IPS-15b (cell line): Measurements from ENCODE around the gene CMTM3.
"Not testable (repeated sequence)": the region's sequence is repeated elsewhere in the genome, so short reads cannot be mapped to it uniquely, and the experiment has no call there.

ENCODE experiments used
- H3K27me3 ChIP-seq: one replicate; pipeline ENCODE4 v1.6.1; 2013; ENCODE audit warnings: low read length; ENCODE audit not compliant: control insufficient read depth, insufficient read depth
- H3K36me3 ChIP-seq: one replicate; pipeline ENCODE4 v1.6.1; 2013; ENCODE audit warnings: low read length; ENCODE audit not compliant: control insufficient read depth, insufficient read depth
- H3K4me1 ChIP-seq: one replicate; pipeline ENCODE4 v1.6.1; 2013; ENCODE audit warnings: mild to moderate bottlenecking, low read length; ENCODE audit not compliant: control insufficient read depth, insufficient read depth
- H3K4me3 ChIP-seq: one replicate; pipeline ENCODE4 v1.5.1; 2013; ENCODE audit warnings: low read depth, low read length
- H3K9ac ChIP-seq: one replicate; pipeline ENCODE4 v1.6.1; 2013; ENCODE audit warnings: low read depth, mild to moderate bottlenecking, low read length
- H3K9me3 ChIP-seq: one replicate; pipeline ENCODE4 v1.6.1; 2013; ENCODE audit warnings: mild to moderate bottlenecking, low read length; ENCODE audit not compliant: control insufficient read depth, insufficient read depth

The CMTM3 gene

GRCh38 chr16:66604376-66605176 lies at the start of gene CMTM3:
Gene CMTM3, plus strand, starts transcription at chr16:66604704. Its CDS starts 102 bp downstream, at chr16:66604806.
- no peaks in the 10 kb centered on the region for H3K9me3 ChIP-seq
- H3K4me1 ChIP-seq, result peaks cover 10% of the 10 kb centered on the region
- peaks cover 8% of the 10 kb centered on the region for H3K27me3 ChIP-seq
- peak within 1 kb of the TSS; percentile 84 for H3K4me3 ChIP-seq
- H3K9ac ChIP-seq, result peak within 1 kb of the TSS; percentile 62
- peaks cover 3% of the 10 kb centered on the region for H3K36me3 ChIP-seq

GRCh38 chr16:66560107-66560506 lies 44.4 kb upstream of the CMTM3 start:
- no peak overlapping the region for H3K4me3 ChIP-seq
- no peak overlapping the region for H3K9ac ChIP-seq
- no peaks in the 10 kb centered on the region for H3K9me3 ChIP-seq
- peaks cover 7% of the 10 kb centered on the region for H3K36me3 ChIP-seq
- H3K27me3 ChIP-seq, result no peaks in the 10 kb centered on the region
- H3K4me1 ChIP-seq, result no peaks in the 10 kb centered on the region

GRCh38 chr16:66561381-66562080 lies 43.0 kb upstream of the CMTM3 start:
- no peak overlapping the region for H3K9ac ChIP-seq
- no peak overlapping the region for H3K4me3 ChIP-seq
- no peaks in the 10 kb centered on the region for H3K4me1 ChIP-seq
- H3K36me3 ChIP-seq, result peaks cover 7% of the 10 kb centered on the region
- no peaks in the 10 kb centered on the region for H3K9me3 ChIP-seq
- no peaks in the 10 kb centered on the region for H3K27me3 ChIP-seq

- Histone ChIP-seq H3K27me3 (no peaks in the 10 kb centered on the region), H3K4me3 (no peak overlapping the region), H3K9me3 (no peaks in the 10 kb centered on the region), H3K9ac (no peak overlapping the region), H3K4me1 (no peaks in the 10 kb centered on the region), H3K36me3 (peaks cover 7% of the 10 kb centered on the region)
Observed at GRCh38 chr16:66562409-66562808, 42.1 kb upstream of the CMTM3 start.

- Histone ChIP-seq H3K9ac (no peak overlapping the region), H3K27me3 (no peaks in the 10 kb centered on the region), H3K4me1 (no peaks in the 10 kb centered on the region), H3K36me3 (peaks cover 7% of the 10 kb centered on the region), H3K4me3 (no peak overlapping the region), H3K9me3 (no peaks in the 10 kb centered on the region)
Observed at GRCh38 chr16:66562986-66563385, 41.5 kb upstream of the CMTM3 start.

GRCh38 chr16:66563574-66564334 lies 40.8 kb upstream of the CMTM3 start:
- no peaks in the 10 kb centered on the region for H3K9me3 ChIP-seq
- H3K27me3 ChIP-seq, result no peaks in the 10 kb centered on the region
- peaks cover 7% of the 10 kb centered on the region for H3K36me3 ChIP-seq
- no peak overlapping the region for H3K4me3 ChIP-seq
- H3K9ac ChIP-seq, result no peak overlapping the region
- H3K4me1 ChIP-seq, result no peaks in the 10 kb centered on the region

- Histone ChIP-seq H3K4me1 (no peaks in the 10 kb centered on the region), H3K4me3 (no peak within 1 kb of the TSS), H3K27me3 (no peaks in the 10 kb centered on the region), H3K36me3 (no peaks in the 10 kb centered on the region), H3K9me3 (no peaks in the 10 kb centered on the region), H3K9ac (no peak within 1 kb of the TSS)
Observed at GRCh38 chr16:66566051-66566901, 38.2 kb upstream of the CMTM3 start, which contains the start of gene CMTM1. Gene CMTM1, plus strand, starts transcription at chr16:66566439. Its CDS starts 75 bp downstream, at chr16:66566514.

- not testable (repeated sequence) for H3K9ac ChIP-seq, H3K9me3 ChIP-seq, H3K4me3 ChIP-seq, H3K27me3 ChIP-seq, H3K36me3 ChIP-seq, H3K4me1 ChIP-seq
Observed at GRCh38 chr16:66567270-66567669, 37.2 kb upstream of the CMTM3 start.

- Histone ChIP-seq H3K27me3 (no peaks in the 10 kb centered on the region), H3K4me1 (no peaks in the 10 kb centered on the region), H3K36me3 (no peaks in the 10 kb centered on the region), H3K9me3 (no peaks in the 10 kb centered on the region), H3K4me3 (no peak overlapping the region), H3K9ac (no peak overlapping the region)
Observed at GRCh38 chr16:66568355-66568754, 36.1 kb upstream of the CMTM3 start.

- no peaks in the 10 kb centered on the region for H3K9me3 ChIP-seq
- no peaks in the 10 kb centered on the region for H3K4me1 ChIP-seq
- H3K9ac ChIP-seq, result no peak overlapping the region
- no peak overlapping the region for H3K4me3 ChIP-seq
- no peaks in the 10 kb centered on the region for H3K36me3 ChIP-seq
- no peaks in the 10 kb centered on the region for H3K27me3 ChIP-seq
Observed at GRCh38 chr16:66569131-66569530, 35.4 kb upstream of the CMTM3 start.

GRCh38 chr16:66569827-66570405 lies 34.6 kb upstream of the CMTM3 start:
- no peak overlapping the region for H3K9ac ChIP-seq
- H3K36me3 ChIP-seq, result no peaks in the 10 kb centered on the region
- no peaks in the 10 kb centered on the region for H3K27me3 ChIP-seq
- no peaks in the 10 kb centered on the region for H3K4me1 ChIP-seq
- no peak overlapping the region for H3K4me3 ChIP-seq
- H3K9me3 ChIP-seq, result no peaks in the 10 kb centered on the region
